ENCODE results near the gene SEC14L3.

DNA sequence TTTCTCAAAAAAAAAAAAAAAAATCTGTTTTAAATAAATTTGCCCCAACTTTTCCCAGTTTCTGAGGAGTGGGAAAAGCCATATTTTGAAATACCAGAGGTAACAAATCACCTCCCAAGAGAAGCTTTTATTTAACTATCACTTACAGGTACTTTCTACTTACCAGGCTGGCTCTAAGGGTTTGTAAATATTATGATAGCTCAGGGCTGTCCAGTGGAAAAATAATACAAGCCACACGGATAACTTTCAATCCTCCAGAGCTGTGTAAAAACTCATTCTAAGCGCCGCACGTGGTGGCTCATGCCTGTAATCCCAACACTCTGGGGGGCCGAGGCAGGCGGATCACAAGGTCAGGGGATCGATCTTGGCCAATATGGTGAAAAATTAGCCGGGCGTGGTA lies 39.3 kb upstream of the SEC14L3 start:
- TF ChIP-seq, protein P1, sequence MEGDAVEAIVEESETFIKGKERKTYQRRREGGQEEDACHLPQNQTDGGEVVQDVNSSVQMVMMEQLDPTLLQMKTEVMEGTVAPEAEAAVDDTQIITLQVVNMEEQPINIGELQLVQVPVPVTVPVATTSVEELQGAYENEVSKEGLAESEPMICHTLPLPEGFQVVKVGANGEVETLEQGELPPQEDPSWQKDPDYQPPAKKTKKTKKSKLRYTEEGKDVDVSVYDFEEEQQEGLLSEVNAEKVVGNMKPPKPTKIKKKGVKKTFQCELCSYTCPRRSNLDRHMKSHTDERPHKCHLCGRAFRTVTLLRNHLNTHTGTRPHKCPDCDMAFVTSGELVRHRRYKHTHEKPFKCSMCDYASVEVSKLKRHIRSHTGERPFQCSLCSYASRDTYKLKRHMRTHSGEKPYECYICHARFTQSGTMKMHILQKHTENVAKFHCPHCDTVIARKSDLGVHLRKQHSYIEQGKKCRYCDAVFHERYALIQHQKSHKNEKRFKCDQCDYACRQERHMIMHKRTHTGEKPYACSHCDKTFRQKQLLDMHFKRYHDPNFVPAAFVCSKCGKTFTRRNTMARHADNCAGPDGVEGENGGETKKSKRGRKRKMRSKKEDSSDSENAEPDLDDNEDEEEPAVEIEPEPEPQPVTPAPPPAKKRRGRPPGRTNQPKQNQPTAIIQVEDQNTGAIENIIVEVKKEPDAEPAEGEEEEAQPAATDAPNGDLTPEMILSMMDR (IDR thresholded peaks at IDR 0.05) = no peak
- no peak for TF ChIP-seq EP300 (IDR thresholded peaks at IDR 0.05)
